ENCODE measurements around the gene CASP4.
"Not testable (repeated sequence)": the region's sequence is repeated elsewhere in the genome, so short reads cannot be mapped to it uniquely, and the experiment has no call there.

Gene CASP4

DNA sequence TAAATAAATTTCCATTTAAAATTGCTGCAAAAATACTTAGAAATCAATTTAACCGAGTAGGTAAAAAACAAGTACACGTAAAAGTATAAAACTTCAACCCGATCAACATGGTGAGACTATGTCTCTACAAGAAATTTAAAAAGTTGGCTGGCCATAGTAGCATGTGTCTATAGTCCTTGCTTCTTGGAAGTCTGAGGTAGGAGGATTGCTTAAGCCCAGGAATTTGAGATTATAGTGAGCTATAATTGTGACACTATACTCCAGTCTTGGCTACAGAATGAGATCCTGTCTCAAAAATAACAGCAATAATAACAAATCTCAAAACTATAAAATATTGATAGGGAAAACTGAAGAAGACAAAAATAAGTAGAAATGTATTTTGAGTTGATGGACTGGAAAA is 11.1 kb downstream of the CASP4 start:
- no peak for DNase-seq (ENCODE audit: low read depth in 2 of 2)

- no peak for DNase-seq (ENCODE audit: low read depth in 2 of 2)
These were observed 11.8 kb downstream of the CASP4 start for GRCh38 chr11:104956528-104956927.

DNA sequence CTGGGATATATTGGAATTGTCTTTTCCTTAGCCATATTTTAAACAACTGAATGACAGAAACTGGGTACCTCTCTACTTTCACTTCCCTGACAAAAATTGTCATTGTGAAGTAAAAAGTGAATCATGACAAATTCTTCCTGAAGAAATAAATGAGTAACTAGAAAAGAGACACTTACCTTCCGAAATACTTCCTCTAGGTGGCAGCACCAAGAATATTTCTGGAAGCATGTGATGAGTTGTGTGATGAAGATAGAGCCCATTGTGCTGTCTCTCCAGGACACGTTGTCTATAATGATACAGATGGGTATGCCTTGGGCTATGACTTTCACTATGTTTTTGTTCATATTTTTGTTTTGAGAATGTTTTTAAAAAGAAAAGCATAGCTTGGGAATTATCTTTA is 21.5 kb downstream of the CASP4 start:
- DNase-seq (ENCODE audit: low read depth in 2 of 2): peak in 1 of 2 donors; percentile 7

GRCh38 chr11:104944076-104944475 is 24.3 kb downstream of the CASP4 start:
- no peak for DNase-seq (ENCODE audit: low read depth in 2 of 2)

DNA sequence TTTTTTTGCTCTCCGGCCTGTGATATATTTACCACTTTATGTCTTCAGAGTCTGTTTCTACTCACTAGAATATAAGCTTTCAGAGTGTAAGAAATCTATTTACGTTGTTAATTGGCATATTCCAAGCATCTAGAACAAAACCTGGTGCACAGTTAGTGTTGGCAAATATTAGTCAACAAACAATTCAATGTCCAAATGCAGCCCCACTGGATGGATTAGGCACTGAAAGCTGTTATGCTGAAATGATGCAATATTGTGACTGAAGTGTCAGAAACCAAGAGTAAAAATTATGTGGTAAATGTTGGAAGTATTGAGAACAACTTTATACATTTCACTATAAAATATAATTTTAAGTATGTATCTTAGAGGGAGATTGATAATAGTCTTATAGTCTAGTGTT is 24.8 kb downstream of the CASP4 start:
- DNase-seq (ENCODE audit: low read depth in 2 of 2): no peak

GRCh38 chr11:104934594-104934993 is 33.8 kb downstream of the CASP4 start:
- DNase-seq (ENCODE audit: low read depth in 2 of 2): no peak

DNA sequence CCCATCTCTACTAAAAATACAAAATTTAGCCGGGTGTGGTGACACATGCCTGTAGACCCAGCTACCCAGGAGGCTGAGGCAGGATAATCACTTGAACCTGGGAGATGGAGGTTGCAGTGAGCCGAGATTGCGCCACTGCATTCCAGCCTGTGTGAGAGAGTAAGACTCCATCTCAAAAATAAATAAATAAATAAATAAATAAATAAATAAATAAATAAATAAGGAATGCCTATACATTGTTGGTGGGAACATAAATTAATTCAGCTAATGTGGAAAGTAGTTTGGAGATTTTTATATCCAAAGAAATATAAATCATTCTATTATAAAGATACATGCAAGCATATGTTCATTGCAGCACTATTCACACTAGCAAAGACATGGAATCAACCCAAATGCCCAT is 34.3 kb downstream of the CASP4 start:
- not testable (repeated sequence) for DNase-seq (ENCODE audit: low read depth in 2 of 2)

GRCh38 chr11:104928811-104929210 is 39.6 kb downstream of the CASP4 start:
- DNase-seq (ENCODE audit: low read depth in 2 of 2): no peak

DNA sequence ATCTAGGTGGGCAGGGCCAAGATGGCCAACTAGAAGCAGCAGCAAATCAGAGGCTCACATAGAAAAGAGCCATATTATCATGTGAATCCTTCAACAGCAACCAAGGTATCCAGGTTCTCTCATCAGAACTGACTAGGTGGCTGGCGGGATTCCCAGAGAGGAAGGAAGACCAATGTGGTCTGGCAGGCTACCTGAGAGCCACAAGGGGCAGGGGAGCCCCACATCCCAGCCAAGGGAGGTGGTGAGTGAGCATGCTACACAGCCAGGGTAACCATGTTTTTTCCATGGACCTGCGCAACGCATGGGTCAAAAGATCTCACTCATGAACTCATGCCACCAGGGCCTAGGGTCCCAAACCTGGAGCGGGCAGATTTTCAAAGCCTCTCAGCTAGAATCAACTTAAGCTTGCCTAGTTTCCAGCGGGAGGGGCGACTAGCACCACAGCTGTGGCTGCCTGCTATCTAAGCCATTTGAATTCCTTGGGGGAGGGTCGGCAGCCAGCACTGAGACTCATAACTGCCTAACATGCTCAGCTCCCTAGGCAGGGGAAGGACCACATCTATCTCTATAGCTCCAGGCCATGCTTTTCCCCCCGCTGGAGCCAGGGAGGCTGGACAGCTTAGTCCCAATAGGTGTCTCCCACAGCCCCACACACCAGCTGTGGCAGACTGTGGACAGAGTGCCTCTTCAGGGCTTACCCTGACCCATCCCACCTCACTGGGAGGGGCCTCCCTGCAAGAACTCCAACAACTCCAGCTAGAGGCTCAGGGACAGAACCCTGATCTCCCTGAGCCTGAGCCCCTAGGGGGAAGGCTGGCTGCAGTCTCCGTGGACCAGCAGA is 41.4 kb downstream of the CASP4 start:
- no peak for DNase-seq (ENCODE audit: low read depth in 2 of 2)

GRCh38 chr11:104925850-104926249 is 42.5 kb downstream of the CASP4 start:
- DNase-seq (ENCODE audit: low read depth in 2 of 2): no peak

DNA sequence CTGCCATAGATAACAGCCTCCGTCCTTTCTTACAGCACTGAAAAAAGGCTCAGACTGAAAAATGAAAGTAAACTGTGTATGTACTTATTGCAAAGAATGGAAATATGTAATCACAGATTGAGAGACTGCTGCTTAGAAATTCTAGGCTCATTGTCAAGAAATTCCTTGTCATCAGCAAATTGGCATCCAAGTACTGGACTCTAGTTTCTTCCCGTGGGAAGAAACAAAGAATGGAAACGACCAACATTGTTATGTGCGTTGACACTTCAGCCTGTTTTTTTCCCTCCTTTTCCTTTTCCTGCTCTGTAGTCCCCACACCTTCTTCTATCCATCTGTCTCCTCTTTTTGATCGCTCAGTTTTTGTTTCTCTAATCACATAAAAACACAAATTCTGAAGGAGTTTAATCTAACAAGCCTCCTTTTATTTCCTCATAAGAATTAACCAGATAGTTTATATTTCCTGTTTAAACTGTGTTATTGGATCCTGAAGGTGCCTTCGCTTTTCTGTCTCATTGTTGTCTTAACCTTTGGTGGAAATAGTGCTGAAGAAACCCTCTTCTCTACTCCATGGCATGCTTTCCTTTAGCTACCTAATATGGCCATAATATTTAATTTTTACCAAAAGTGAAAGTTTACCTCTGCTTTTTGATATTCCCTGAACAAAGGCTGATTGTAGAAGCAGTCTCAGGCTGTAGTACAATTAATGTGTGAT is 50.1 kb downstream of the CASP4 start:
- DNase-seq (ENCODE audit: low read depth in 2 of 2): no peak

DNA sequence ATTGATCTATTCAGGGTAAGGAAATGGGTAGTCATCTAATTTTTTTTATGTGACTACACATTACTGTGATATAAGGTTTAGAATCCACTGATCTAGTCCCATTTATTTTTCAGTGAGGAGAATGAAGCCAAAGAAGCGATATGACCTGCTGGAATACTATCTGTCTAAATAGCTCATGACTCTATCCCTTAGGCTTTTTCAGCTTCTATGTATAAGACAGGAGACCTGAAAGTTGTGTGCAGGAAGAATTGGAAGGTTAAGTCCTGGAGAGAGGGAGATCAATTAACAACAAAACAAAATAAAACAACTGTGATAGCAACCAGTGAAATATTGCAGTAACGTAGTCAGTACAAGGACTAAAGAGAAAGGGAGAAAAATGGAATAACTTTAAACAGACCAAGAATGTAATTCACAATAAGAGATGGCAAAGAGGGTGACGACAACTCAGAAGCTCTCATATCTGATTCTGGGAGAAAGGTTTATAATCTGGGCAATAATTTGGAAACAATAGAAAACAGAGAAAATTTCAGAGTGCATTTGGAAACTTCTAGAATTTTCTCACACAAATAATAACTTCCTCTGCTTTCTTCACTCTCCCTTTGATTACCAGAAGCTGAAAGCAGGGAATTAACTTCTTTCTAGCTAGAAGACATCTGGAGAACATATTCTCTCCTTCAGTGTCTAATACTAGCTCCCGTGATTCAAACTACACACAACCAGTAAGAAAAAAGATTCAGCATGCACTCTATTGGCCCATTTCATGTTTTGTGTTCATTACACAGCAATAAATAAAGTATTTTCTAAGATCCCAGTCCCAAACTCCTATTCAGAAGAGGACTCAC is 50.9 kb downstream of the CASP4 start:
- DNase-seq (ENCODE audit: low read depth in 2 of 2): no peak

DNA sequence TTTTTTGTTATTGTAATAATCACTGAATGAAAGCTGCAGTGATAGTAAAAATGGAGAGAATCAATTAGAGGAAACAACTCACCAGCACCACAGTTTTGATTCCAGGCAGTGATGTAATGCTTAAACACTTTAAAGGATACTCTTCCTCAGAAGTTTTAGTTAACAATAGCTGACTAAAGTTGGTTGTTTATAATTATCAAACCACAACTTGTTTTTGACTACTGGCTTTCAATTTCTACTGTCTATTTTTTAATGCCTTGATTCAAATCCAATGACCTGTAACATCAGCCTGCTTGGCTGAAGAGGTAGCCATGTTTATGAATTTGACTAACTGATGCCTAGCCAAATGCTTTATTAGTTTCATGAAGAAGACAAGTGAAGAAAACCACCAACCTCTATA is 51.9 kb downstream of the CASP4 start:
- no peak for DNase-seq (ENCODE audit: low read depth in 2 of 2)

DNA sequence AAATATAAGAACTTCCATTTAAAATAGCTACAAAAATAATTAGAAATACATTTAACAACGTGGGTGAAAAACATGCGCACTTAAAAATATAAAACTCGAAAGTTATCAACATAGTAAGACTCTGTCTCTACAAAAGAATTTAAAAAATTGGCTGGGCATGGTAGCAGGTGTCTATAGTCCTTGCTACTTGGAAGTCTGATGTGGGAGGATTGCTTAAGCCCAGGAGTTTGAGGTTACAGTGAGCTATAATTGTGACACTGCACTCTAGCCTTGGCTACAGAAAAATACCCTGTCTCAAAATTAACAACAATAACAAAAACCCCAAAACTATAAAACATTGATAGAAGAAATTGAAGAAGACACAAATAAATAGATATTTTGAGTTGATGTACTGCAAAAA is 56.3 kb downstream of the CASP4 start:
- DNase-seq (ENCODE audit: low read depth in 2 of 2): no peak

GRCh38 chr11:104908186-104908531 is 60.2 kb downstream of the CASP4 start:
- no peak for DNase-seq (ENCODE audit: low read depth in 2 of 2)

DNA sequence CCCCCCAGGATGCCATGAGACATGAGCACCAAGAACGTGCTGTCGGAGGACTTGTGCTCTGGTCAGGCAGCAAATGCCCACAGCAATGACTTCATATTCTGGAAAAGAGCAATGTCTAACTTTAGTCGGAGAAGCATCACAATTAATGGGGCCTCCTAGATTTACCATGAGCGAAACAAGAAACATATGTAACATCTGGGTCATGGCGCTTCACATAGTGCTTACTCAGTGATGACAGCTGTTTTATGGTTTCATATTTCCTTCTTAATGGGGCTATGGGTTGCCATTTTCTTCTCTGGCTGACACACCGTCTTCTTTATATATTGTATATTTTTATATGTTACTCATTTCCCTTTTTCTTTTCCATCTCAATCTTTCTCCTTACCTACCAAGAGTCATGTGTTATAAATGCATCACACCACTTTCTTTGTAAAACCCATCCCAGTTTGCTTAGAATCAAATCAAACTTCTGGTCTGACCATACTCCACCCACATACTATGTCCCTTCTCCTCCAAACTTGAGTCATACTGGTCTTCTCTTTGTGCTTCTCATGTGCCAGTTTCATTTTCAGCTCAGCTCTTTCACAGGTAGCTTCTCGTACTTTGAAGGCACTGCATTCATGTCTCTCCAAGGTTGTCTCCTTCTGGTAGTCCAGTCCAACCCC is 60.7 kb downstream of the CASP4 start:
- no peak for DNase-seq (ENCODE audit: low read depth in 2 of 2)

DNA sequence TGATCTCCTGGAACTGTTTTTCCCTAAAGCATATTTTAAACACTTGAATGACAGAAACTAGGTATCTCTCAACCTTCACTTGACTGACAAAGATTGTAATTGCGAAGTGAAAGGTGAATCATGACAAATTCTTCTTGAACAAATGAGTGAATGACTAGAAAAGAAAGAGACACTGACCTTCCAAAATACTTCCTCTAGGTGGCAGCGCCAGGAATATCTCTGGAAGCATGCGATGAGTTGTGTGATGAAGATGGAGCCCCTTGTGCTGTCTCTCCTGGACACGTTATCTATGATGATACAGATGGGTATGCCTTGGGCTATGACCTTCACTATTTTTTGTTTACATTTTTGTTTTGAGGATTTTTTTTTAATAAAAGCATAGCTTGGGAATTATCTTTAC is 63.1 kb downstream of the CASP4 start:
- no peak for DNase-seq (ENCODE audit: low read depth in 2 of 2)

DNA sequence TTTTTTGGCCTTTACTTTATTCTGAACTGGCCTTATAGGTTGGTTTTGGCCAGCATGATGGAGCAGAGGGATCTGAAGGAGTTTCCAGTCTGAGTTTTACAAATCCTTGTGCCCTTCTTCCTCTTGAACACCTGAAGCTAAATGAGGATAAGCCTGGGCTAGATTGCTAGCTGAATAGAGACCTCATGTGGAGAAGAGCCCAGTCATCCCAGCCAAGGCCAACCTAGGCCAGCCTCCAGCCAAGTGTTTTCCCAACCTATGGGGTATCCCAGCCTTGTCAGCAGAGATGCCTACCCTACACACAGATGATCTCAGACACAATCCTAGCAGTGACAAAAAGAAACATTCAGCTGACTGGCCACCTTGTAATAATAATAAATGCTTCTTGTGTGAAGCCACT is 69.1 kb downstream of the CASP4 start:
- no peak for DNase-seq (ENCODE audit: low read depth in 2 of 2)

- no peak for DNase-seq (ENCODE audit: low read depth in 2 of 2)
These were observed 69.7 kb downstream of the CASP4 start for GRCh38 chr11:104898685-104899013.

DNA sequence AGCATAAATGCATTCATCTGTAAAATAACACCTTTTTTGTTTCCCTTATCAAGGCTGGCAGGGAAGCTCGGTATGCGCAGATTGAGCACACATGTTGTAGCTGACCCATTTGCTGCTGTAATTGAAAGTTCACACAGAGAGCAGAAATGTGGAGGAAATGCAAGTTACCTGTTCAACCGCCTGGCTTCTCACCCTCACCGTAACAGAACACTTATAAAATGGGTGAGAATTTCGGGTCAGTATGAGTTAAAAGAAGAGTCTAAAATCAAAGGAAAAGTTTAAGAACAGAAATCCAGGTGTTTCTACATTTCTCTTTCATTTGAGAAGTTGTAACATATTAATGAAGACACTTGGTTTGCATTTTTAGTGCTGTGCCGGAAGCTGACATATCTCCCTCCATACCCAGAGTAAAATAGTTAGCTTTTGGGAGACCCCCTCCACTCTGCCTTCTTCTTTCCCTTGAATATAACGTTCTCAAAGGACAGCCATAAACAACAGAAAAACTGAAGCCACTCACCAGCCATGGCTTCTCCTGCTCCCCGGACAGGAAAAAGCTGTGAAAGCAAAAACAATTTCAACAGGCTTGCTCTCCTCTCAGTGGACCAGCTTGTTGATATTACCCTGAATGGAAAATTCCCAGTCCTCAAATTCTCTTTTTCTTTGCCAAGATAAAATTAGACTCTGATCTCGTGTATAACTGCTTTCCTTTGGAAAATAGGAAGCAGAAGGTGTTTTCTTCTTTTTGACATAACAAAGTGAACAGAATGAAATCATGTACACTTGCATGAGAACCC is 70.3 kb downstream of the CASP4 start, which contains the start of gene CASP12:
Gene CASP12 (minus strand): TSS at position 570 of the 794 bp plus-strand sequence.
- no peak for DNase-seq (ENCODE audit: low read depth in 2 of 2)

DNA sequence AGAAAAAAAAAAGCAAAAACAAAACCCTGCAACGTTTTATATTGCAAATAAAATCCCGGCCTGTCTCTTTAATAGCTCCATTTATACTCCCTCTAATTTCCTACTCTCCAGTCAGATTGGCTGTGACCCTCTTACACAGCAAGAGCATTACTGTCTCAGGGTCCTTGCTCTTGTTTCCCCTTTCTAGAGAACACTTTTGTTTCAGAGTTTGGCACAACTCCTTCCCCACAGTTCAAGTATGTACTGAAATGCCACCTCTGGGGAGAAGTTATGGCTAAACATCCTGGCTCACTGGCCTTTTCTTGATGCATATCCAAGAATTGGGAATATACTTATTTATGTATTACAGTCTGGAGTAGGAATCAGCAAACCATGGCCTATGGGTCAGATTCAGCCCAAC is 72.7 kb downstream of the CASP4 start:
- DNase-seq (ENCODE audit: low read depth in 2 of 2): no peak
